HUES64 (cell line): Measurements from ENCODE around the gene SORD.
"Not testable (repeated sequence)": the region's sequence is repeated elsewhere in the genome, so short reads cannot be mapped to it uniquely, and the experiment has no call there.

ENCODE experiments used
- H3K27ac ChIP-seq: 2 replicates; pipeline ENCODE4 v1.7.0; 2013; ENCODE audit warnings: low read depth, low read length, inconsistent platforms
- H3K27me3 ChIP-seq: 2 replicates; pipeline ENCODE4 v1.6.1; 2013; ENCODE audit warnings: mild to moderate bottlenecking, low read length; ENCODE audit not compliant: insufficient read depth
- H3K36me3 ChIP-seq: 2 replicates; pipeline ENCODE4 v1.6.1; 2013; ENCODE audit warnings: mild to moderate bottlenecking, low read length; ENCODE audit not compliant: insufficient read depth
- H3K4me1 ChIP-seq: 2 replicates; pipeline ENCODE4 v1.6.1; 2013; ENCODE audit warnings: mild to moderate bottlenecking, low read length, moderate library complexity; ENCODE audit not compliant: insufficient read depth
- H3K4me3 ChIP-seq: 2 replicates; pipeline ENCODE4 v1.5.1; 2013; ENCODE audit warnings: mild to moderate bottlenecking, low read length, moderate library complexity
- H3K9ac ChIP-seq: 2 replicates; pipeline ENCODE4 v1.6.1; 2013; ENCODE audit warnings: mild to moderate bottlenecking, low read depth, low read length
- H3K9me3 ChIP-seq: 2 replicates; pipeline ENCODE4 v1.6.1; 2013; ENCODE audit warnings: low read depth, low read length; ENCODE audit not compliant: insufficient read depth
- WGBS: fragments of 150-250, 120-280 bp; methylation state at CpG from one replicate; pipeline ENCODE4 v1.1.7; 2013; ENCODE audit warnings: missing lambda C conversion rate; 5-methylcytosine and 5-hydroxymethylcytosine counted together

SORD gene

DNA sequence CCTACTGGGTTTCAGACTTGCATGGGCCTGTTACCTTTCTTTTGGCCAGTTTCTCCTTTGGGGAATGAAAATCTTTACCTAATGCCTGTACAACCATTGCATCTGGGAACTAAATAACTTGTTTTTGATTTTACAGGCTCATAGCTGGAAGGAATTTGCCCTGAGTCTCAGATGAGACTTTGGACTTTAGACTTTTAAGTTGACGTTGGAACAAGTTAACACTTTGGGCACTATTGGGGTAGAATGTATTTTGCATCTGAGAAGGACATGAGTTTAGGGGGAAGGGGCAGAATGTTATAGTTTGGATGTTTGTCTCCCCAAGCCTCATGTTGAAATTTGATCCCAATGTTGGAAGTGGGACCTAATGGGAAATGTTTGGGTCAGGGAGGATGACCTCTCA is 21.8 kb upstream of the SORD start:
- not testable (repeated sequence) for H3K9ac ChIP-seq, H3K4me1 ChIP-seq, H3K27me3 ChIP-seq, H3K4me3 ChIP-seq, H3K27ac ChIP-seq, H3K9me3 ChIP-seq, H3K36me3 ChIP-seq
- 86% methylated on average over 1 of the region's 1 CpG for WGBS

DNA sequence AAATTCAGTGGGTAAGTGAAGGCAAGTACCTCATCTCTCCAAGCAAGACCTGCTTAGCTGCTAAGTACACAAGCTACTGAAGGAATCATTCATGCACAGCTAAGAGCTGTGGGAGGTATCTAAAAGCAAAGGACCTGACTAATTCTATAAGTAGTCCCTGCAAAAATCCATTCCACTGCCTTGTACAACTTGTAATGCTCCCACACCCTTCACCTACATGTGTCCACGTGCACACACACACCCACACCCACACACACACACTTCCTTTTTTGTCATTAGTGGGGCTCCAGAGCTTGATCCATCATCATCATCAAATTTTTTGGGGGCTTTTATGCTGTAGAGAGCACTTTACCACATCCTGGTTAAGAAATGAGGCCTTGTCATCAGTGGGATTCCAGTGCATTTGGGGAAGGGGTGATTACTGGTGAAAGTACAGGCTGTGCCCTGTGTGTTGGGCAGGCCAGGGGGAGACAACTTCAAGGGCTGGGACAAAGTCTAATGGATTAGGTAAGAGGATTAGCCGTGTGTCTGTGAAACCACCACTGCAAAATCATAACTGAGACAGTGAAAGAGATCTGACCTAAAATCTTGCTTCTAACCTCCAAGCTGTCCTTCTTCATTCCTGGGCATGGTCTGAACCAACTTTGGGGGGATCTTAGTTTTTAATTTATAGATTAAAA is 19.1 kb upstream of the SORD start:
- not testable (repeated sequence) for H3K4me1 ChIP-seq, H3K4me3 ChIP-seq, H3K27ac ChIP-seq, H3K9ac ChIP-seq, H3K36me3 ChIP-seq, H3K27me3 ChIP-seq
- peaks cover 13% of the 10 kb centered on the region; the same call in 1 of the 2 replicates for H3K9me3 ChIP-seq
- WGBS = 94% methylated on average over 2 of the region's 2 CpGs

DNA sequence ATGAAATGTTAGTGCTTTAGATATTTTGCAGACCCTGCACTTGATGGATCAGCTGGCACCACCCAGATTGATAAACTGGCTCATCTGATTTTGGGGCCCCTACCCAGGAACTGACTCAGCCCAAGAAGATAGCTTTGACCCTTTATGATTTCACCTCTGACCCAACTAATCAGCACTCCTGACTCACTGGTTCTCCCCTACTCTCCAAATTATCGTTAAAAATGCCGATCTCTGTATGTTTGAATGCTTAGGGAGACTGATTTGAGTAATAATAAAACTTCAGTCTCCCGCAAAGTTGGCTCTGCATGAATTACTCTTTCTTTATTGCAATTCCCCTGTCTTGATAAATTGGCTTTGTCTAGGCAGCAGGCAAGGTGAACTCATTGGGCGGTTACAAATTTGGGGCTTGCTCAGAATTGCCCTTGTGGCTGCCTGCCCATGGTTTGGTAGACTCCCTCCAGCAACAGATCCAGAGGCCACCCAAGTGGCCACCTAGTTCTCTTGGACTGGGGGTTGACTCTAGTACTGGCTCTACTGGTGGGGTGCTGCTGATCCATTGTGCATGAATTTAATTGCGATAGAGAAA is 18.3 kb upstream of the SORD start:
- not testable (repeated sequence) for H3K9ac ChIP-seq, H3K4me1 ChIP-seq, H3K4me3 ChIP-seq, H3K36me3 ChIP-seq, H3K27ac ChIP-seq, H3K27me3 ChIP-seq
- WGBS = 88% methylated on average over 5 of the region's 5 CpGs
- peaks cover 13% of the 10 kb centered on the region; the same call in 1 of the 2 replicates for H3K9me3 ChIP-seq

DNA sequence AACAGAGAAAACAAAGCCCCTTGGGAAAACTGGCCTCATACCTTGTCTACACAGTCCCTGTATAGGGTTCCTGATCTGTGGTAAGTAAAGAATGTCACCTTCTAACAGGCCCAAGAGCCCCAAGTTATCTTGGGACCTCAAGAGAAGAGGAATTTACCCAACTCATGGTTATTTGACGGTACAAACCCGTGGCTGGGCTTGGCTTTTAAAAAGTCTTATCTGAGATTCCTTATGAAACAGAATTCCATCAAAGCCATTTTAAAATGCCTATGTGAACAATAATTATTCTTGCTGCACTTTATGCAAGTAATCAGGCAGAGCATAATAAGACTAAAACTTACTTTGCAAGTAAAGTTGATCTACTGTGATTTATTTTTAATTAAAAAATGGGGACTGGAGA is 13.9 kb upstream of the SORD start:
- peaks cover 13% of the 10 kb centered on the region; the same call in 1 of the 2 replicates for H3K9me3 ChIP-seq
- no peaks in the 10 kb centered on the region for H3K27me3 ChIP-seq
- H3K4me1 ChIP-seq = no peaks in the 10 kb centered on the region
- no peak overlapping the region for H3K9ac ChIP-seq
- H3K36me3 ChIP-seq = no peaks in the 10 kb centered on the region
- no peak overlapping the region for H3K27ac ChIP-seq
- 91% methylated on average over 2 of the region's 2 CpGs for WGBS
- H3K4me3 ChIP-seq = no peak overlapping the region

DNA sequence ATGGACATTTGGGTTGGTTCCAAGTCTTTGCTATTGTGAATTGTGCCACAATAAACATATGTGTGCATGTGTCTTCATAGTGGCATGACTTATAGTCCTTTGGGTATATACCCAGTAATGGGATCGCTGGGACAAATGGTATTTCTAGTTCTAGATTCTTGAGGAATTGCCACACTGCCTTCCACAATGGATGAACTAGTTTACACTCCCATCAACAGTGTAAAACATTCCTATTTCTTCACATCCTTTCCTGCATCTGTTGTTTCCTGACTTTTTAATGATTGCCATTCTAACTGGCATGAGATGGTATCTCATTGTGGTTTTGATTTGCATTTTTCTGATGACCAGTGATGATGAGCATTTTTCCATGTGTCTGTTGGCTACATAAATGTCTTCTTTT is 7.9 kb upstream of the SORD start:
- not testable (repeated sequence) for H3K9ac ChIP-seq, H3K4me1 ChIP-seq, H3K27me3 ChIP-seq, H3K9me3 ChIP-seq, H3K4me3 ChIP-seq, H3K27ac ChIP-seq, H3K36me3 ChIP-seq
- 93% methylated on average over 1 of the region's 1 CpG for WGBS

DNA sequence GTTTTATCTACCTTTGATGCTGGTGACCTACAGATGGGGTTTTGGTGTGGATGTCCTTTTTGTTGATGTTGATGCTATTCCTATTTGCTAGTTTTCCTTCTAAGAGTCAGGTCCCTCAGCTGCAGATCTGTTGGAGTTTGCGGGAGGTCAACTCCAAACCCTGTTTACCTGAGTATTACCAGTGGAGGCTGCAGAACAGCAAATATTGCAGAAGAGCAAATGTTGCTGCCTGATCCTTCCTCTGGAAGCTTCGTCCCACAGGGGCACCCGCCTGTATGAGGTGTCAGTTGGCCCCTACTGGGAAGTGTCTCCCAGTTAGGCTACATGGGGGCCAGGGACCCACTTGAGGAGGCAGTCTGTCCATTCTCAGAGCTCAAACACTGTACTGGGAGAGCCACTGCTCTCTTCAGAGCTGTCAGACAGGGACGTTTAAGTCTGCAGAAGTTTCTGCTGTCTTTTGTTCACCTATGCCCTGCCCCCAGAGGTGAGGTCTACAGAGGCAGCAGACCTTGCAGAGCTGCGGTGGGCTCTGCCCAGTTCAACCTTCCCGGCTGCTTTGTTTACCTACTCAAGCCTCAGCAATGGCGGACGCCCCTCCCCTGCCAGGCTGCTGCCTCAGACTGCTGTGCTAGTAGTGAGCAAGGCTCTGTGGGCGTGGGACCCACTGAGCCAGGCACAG is 2.6 kb upstream of the SORD start:
- not testable (repeated sequence) for H3K27me3 ChIP-seq, H3K4me1 ChIP-seq, H3K9me3 ChIP-seq, H3K36me3 ChIP-seq, H3K4me3 ChIP-seq, H3K27ac ChIP-seq, H3K9ac ChIP-seq
- WGBS = 87% methylated on average over 9 of the region's 9 CpGs

DNA sequence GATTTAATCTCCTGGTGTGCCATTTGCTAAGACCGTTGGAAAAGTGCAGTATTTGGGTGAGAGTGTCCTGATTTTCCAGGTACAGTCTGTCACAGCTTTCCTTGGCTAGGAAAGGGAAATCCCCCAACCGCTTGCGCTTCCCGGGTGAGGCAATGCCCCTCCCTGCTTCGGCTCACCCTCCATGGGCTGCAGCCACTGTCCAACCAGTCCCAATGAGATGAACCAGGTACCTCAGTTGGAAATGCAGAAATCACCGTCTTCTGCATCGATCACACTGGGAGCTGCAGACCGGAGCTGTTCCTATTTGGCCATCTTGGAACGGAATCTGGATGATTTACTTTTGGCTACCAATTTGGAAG is 2.1 kb upstream of the SORD start:
- H3K27ac ChIP-seq, H3K9ac ChIP-seq, H3K4me1 ChIP-seq, H3K4me3 ChIP-seq, H3K27me3 ChIP-seq, H3K36me3 ChIP-seq, H3K9me3 ChIP-seq: not testable (repeated sequence)
- WGBS = 96% methylated on average over 9 of the region's 9 CpGs

DNA sequence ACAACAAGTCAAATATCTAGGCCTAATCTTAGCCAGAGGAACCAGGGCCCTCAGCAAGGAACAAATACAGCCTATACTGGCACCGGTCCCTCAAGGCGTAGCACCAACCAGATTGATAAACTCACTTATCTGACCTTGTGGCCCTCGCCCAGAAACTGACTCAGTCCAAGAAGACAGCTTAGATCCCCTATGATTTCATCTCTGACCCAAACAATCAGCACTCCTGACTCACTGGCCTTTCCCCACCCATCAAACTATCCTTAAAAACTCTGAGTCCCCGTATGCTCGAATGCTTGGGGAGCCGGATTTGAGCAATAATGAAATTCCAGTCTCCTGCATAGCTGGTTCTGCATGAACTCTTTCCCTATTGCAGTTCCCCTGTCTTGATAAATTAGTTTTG is 1.6 kb upstream of the SORD start:
- Histone ChIP-seq H3K9me3 (no peaks in the 10 kb centered on the region), H3K27ac (no peak overlapping the region)
- 92% methylated on average over 6 of the region's 6 CpGs for WGBS

DNA sequence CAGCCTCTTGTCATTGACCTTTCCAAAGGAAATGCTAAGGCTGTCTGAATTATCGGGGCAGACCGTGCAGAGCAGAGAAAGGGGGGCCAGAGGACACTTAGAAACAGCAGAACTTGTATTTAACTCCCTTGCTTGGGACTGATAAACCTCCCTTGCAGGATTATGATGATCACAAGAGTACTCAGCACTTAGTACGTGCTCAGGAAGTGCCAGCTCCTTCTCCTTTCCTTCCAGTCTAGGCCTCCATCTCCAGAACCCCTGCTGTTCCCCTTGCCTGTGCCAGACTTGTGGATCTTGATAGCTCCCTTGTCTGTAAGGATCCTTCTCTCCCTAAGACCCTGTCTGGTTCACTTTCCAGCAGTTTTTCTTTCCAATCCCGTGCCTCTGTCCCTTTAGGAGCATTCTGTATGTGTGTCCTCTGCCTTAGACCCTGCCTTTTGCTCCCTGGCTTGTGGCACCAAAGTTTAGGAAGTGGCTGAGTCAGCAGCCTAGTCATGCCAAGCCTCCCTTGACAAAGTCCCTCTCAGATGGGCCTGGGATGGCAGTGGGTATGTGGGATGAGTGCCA is 747 bp downstream of the SORD start:
- Histone ChIP-seq H3K27ac (peak overlapping the region; percentile 64; the same call in 1 of the 2 replicates), H3K9ac (peak overlapping the region; percentile 90), H3K4me1 (peaks cover 7% of the 10 kb centered on the region; the same call in 1 of the 2 replicates), H3K36me3 (peaks cover 17% of the 10 kb centered on the region), H3K27me3 (peaks cover 2% of the 10 kb centered on the region; the same call in 1 of the 2 replicates), H3K4me3 (peak overlapping the region; percentile 84), H3K9me3 (peaks cover 4% of the 10 kb centered on the region; the same call in 1 of the 2 replicates)
- WGBS = 15% methylated on average over 4 of the region's 4 CpGs

More for the DNA sequence above, 1.6 kb upstream of the SORD start:
- no peak overlapping the region for H3K4me3 ChIP-seq
- peaks cover 7% of the 10 kb centered on the region; the same call in 1 of the 2 replicates for H3K4me1 ChIP-seq
- H3K36me3 ChIP-seq = no peaks in the 10 kb centered on the region
- H3K9ac ChIP-seq = no peak overlapping the region
- peaks cover 2% of the 10 kb centered on the region; the same call in 1 of the 2 replicates for H3K27me3 ChIP-seq

DNA sequence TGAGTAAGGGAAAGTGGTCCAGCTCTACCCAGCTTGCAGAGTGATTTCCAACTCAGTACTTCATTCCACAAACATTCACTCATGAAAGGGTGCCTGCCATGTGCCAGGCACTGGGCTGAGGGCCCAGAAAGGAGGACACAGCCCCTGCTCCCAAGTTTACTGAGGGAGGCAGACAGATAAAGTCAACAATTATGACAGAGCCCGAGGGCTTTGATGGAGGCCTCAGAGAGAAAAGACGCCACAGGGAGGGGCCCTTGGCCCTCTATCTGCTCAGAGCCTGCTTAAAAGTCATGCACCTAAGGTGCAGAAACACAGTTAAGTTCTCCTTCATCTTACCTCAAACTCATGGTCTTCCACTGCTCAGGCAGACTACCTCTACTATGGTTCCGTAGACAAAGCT is 1.7 kb downstream of the SORD start:
- not testable (repeated sequence) for H3K9ac ChIP-seq, H3K4me3 ChIP-seq, H3K4me1 ChIP-seq, H3K27me3 ChIP-seq, H3K27ac ChIP-seq
- Histone ChIP-seq H3K36me3 (peaks cover 26% of the 10 kb centered on the region), H3K9me3 (peaks cover 13% of the 10 kb centered on the region)
- WGBS = 83% methylated on average over 2 of the region's 3 CpGs

DNA sequence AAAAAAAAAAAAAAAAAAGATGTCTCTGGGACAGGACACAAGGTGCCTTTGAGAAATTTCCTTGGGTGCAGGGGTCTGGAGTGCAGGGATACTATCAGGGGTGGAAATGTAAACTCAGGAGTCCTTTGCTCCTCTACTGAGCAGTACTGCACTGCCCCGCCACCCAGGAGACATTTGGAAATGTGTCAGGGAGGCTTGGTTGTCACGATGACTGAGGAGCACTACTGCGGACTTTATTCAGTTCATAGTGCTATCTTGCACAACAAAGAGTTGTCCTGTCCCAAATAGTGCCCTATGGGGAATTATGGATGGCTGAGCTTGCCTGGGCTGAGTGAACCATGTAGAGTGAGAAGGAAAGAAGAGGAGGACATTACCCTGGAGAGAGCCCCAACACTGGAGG is 2.6 kb downstream of the SORD start:
- not testable (repeated sequence) for H3K9ac ChIP-seq, H3K4me1 ChIP-seq, H3K27me3 ChIP-seq, H3K27ac ChIP-seq, H3K4me3 ChIP-seq
- Histone ChIP-seq H3K36me3 (peaks cover 35% of the 10 kb centered on the region), H3K9me3 (peaks cover 17% of the 10 kb centered on the region)
- 95% methylated on average over 3 of the region's 3 CpGs for WGBS
